Measurements from ENCODE around the gene PLXNB1. TPM values are rescaled to one million over a fixed set of nuclear protein-coding genes. Genes with fewer than 3 reads are reported as not detected.

The PLXNB1 gene
- total RNA-seq, 1 experiment from 2014 or later: 35.6 TPM

- Histone ChIP-seq H3K27me3 (ENCODE audit: insufficient read depth, low read length) (no peaks in the 10 kb centered on the region), H3K36me3 (ENCODE audit: control insufficient read depth in 1 of 2, insufficient read depth in 2 of 2, low read length in 2 of 2) (peaks cover 0 to under 1% of the 10 kb centered on the region in 2 experiments; a peak in 1 of 4 replicates), H2AFZ (ENCODE audit: low read depth, low read length, poor library complexity, severe bottlenecking) (no peak overlapping the region), H3K4me3 (replicated peaks in 1 of 2; ENCODE audit: low read depth in 1 of 2, low read length in 2 of 2) (no peak overlapping the region), H3K79me2 (ENCODE audit: insufficient read depth, low read length) (no peaks in the 10 kb centered on the region), H3K4me2 (ENCODE audit: low read length) (no peak overlapping the region; the same call in 1 of the 2 replicates), H3K9me3 (ENCODE audit: control insufficient read depth in 1 of 2, insufficient read depth in 1 of 2, low read depth in 1 of 2, low read length in 2 of 2) (no peaks in the 10 kb centered on the region), H3K9ac (ENCODE audit: low read length) (no peak overlapping the region), H4K20me1 (ENCODE audit: insufficient read depth) (no peaks in the 10 kb centered on the region), H3K4me1 (ENCODE audit: control insufficient read depth in 1 of 2, insufficient read depth in 2 of 2, low read length in 2 of 2) (peaks cover 14 to 39% of the 10 kb centered on the region in 2 experiments), H3K27ac (ENCODE audit: low read depth, low read length) (no peak overlapping the region), H3K9me2 (ENCODE audit: insufficient read depth) (no peaks in the 10 kb centered on the region)
- ChIA-PET POLR2A (interaction anchor here (0.9 to 1.7 kb wide), 3 partner anchors 32 to 39 kb away, joined by 4 to 22 read pairs (median 7); partner anchors contain the start of genes CCDC51 and TMA7), RAD21 (ENCODE audit: low non-redundant PET in 1 of 2, low total read pairs in 2 of 2, uncharacterized antibody in 2 of 2, unreplicated experiment in 2 of 2) (interaction anchor here (0.7 to 4.1 kb wide), 12 partner anchors 32 to 234 kb away, joined by 3 to 59 read pairs (median 5); partner anchors contain the start of gene SLC26A6 (in 1 of the 2)), CTCF (interaction anchor here (0.6 to 8.0 kb wide), 27 partner anchors 9 to 621 kb away, joined by 3 to 386 read pairs (median 5); partner anchors contain the start of genes ATRIP, CCDC51, NCKIPSD and NDUFAF3)
- intact Hi-C loops (cut with micrococcal nuclease): loop anchor here (1.0 to 2.0 kb wide), 3 partner anchors 35 to 148 kb away; no protein-coding TSS in a partner anchor
- TF ChIP-seq CBX3 (IDR thresholded peaks at IDR 0.05; ENCODE audit: low read depth) (0 out of 2 replicates have a peak, but pooled peaks have one; percentile 63), SIN3A (IDR thresholded peaks at IDR 0.05; ENCODE audit: low read depth) (no peak), YY1 (IDR thresholded peaks at IDR 0.05; ENCODE audit: extremely low read depth, insufficient replicate concordance, low read depth, low read length) (peak; percentile 7), CTCF (IDR thresholded peaks at IDR 0.05 in 2 of 3, conservative IDR thresholded peaks at IDR 0.05 in 1 of 3; ENCODE audit: borderline replicate concordance in 1 of 3, insufficient read depth in 1 of 3, low read depth in 2 of 3, low read length in 2 of 3) (peak; percentile 69 to 97 (median 83)), RAD21 (IDR thresholded peaks at IDR 0.05; ENCODE audit: low read depth) (peak; percentile 97)
- TF ChIP-seq, protein P1, sequence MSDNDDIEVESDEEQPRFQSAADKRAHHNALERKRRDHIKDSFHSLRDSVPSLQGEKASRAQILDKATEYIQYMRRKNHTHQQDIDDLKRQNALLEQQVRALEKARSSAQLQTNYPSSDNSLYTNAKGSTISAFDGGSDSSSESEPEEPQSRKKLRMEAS (IDR thresholded peaks at IDR 0.05): 0 out of 2 replicates have a peak, but pooled peaks have one; percentile 30
- peak; percentile 80 for ATAC-seq
- peak; percentile 69 for DNase-seq (ENCODE audit: low read depth, low spot score)
- no TSS peak for BruUV-seq (replicated peaks)
Measured at GRCh38 chr3:48400824-48401433, 29.0 kb downstream of the PLXNB1 start.
